Kidney (tissue), 14 donors: ENCODE measurements around the gene ZIC5. TPM values are rescaled to one million over a fixed set of nuclear protein-coding genes. Genes with fewer than 3 reads are reported as not detected.
A peak's percentile ranks its signal among the peaks of the same experiment; 100 is the strongest.

Experiments used
- DNase-seq, 5 donors: peaks; one replicate each; pipeline ENCODE4 v3.0.0-alpha.2; 2013 to 2020
- FAIRE-seq: peaks from 2 replicates; lab custom pipeline; 2012; peaks lifted over from hg19 to GRCh38; lab: Jason Lieb, UNC
- H3K27ac ChIP-seq, 2 donors: one replicate each; pipeline ENCODE4 v1.7.0; 2013; ENCODE audit warnings: low read depth in 2 of 2, low read length in 2 of 2, inconsistent platforms in 1 of 2
- H3K27me3 ChIP-seq: one replicate; pipeline ENCODE4 v1.7.1; 2013; ENCODE audit warnings: low read length, inconsistent platforms; ENCODE audit not compliant: control insufficient read depth, insufficient read depth
- H3K36me3 ChIP-seq, 3 donors: one replicate each; pipeline versions ENCODE4 v1.7.0 to v1.7.1; 2013; ENCODE audit warnings: low read length in 3 of 3, control low read depth in 1 of 3, inconsistent platforms in 1 of 3; ENCODE audit not compliant: insufficient read depth in 3 of 3, control insufficient read depth in 2 of 3
- H3K4me1 ChIP-seq, 3 donors: one replicate each; pipeline versions ENCODE4 v1.7.0 to v1.7.1; 2013; ENCODE audit warnings: low read length in 3 of 3, inconsistent platforms in 1 of 3, low read depth in 1 of 3; ENCODE audit not compliant: control insufficient read depth in 2 of 3, insufficient read depth in 2 of 3
- H3K4me3 ChIP-seq, 3 donors: one replicate each; pipeline versions ENCODE4 v1.7.0 to v1.8.1; 2013; ENCODE audit warnings: low read length in 3 of 3, control low read depth in 1 of 3, inconsistent platforms in 1 of 3
- H3K9ac ChIP-seq, 3 donors: one replicate each; pipeline versions ENCODE4 v1.7.0 to v1.7.1; 2013; ENCODE audit warnings: low read length in 3 of 3, control low read depth in 1 of 3, inconsistent platforms in 1 of 3
- H3K9me3 ChIP-seq, 3 donors: one replicate each; pipeline versions ENCODE4 v1.7.0 to v1.7.1; 2013; ENCODE audit warnings: low read length in 3 of 3, control low read depth in 1 of 3, inconsistent platforms in 1 of 3; ENCODE audit not compliant: control insufficient read depth in 2 of 3, insufficient read depth in 1 of 3
- CTCF ChIP-seq: IDR thresholded peaks from 3 replicates; pipeline ENCODE4 v1.5.1; 2012; ENCODE audit warnings: mild to moderate bottlenecking, moderate library complexity, borderline replicate concordance; ENCODE audit not compliant: insufficient read depth; ENCODE audit errors: extremely low read depth
- intact Hi-C: fragments of 100-400 bp; cut with DNase I; formaldehyde crosslinking; loops from one replicate; pipeline ENCODE4 v1.11.1; 2022
- polyA plus RNA-seq: library from polyadenylated mRNA; stranded (reverse); fragments of 350-450 nt; fragmentation: Illumina TruSeq; extraction: RNeasy Lipid Tissue Mini Kit (QIAGEN cat#74804); gene quantifications from one replicate; pipeline ENCODE4 v1.2.3, GENCODE V29; 2014; ENCODE audit warnings: low read depth, low replicate concordance; ENCODE audit not compliant: insufficient read depth
- total RNA-seq: library from RNA; stranded (reverse); fragmentation: NEBNext Ultra II Directional; extraction: Animal tissue kit (Norgen Biotek cat#: 25700); gene quantifications from one replicate; pipeline ENCODE4 v1.2.1, GENCODE V29; 2021
- donor health status: control.
- donor health status: control.
- donor health status: control.
- donor health status: control.
- donor health status: control.
- donor health status: DM: yes; HTN: yes; CAD: no.
- donor health status: Normal renal cell carcinoma (clear cell type).

The ZIC5 gene
- total and polyA plus RNA-seq, 2 donors from 2014 or later, result not detected

GRCh38 chr13:99995589-99996380 is 24.2 kb upstream of the ZIC5 start:
- peak in 4 of 5 donors; percentile 45 to 86 (median 53) for DNase-seq
- FAIRE-seq, result no peak
- Histone ChIP-seq H3K4me1 (no peaks in the 10 kb centered on the region), H3K9me3 (peaks cover 0 to 9% (median 4%) of the 10 kb centered on the region in 3 donors), H3K4me3 (no peak overlapping the region), H3K9ac (no peak overlapping the region), H3K27me3 (peaks cover 66% of the 10 kb centered on the region), H3K27ac (no peak overlapping the region), H3K36me3 (no peaks in the 10 kb centered on the region)
- TF ChIP-seq CTCF, result no peak
- intact Hi-C loops, result no loop called here

GRCh38 chr13:99995104-99995588 is 23.6 kb upstream of the ZIC5 start:
- Histone ChIP-seq H3K4me1 (no peaks in the 10 kb centered on the region), H3K27me3 (peaks cover 69% of the 10 kb centered on the region), H3K36me3 (no peaks in the 10 kb centered on the region), H3K9me3 (peaks cover 0 to 9% (median 4%) of the 10 kb centered on the region in 3 donors), H3K4me3 (no peak overlapping the region), H3K9ac (no peak overlapping the region), H3K27ac (no peak overlapping the region)
- FAIRE-seq (no peak), DNase-seq (no peak)
- intact Hi-C loops, result no loop called here
- no peak for TF ChIP-seq CTCF

- no peak overlapping the region for H3K4me3 ChIP-seq
- H3K9ac ChIP-seq, result no peak overlapping the region
- H3K27me3 ChIP-seq, result peaks cover 74% of the 10 kb centered on the region
- H3K27ac ChIP-seq, result no peak overlapping the region
- no peak for TF ChIP-seq CTCF
- H3K4me1 ChIP-seq, result no peaks in the 10 kb centered on the region
- DNase-seq (peak in 2 of 5 donors; percentile 17 to 48), FAIRE-seq (no peak)
- intact Hi-C loops, result no loop called here
- H3K9me3 ChIP-seq, result peaks cover 0 to 9% (median 4%) of the 10 kb centered on the region in 3 donors
- no peaks in the 10 kb centered on the region for H3K36me3 ChIP-seq
Measured at GRCh38 chr13:99994638-99995020, 23.1 kb upstream of the ZIC5 start.
